GM23338 (cell line): Measurements from ENCODE around the gene GNB1L. TPM values are rescaled to one million over a fixed set of nuclear protein-coding genes. Genes with fewer than 3 reads are reported as not detected.

Source experiments
- ATAC-seq: fragments of 200-7000 bp; cut with Tn5 transposase; 3 replicates; pipeline ENCODE4 v1.9.1; 2020
- DNase-seq: peaks from one replicate; pipeline ENCODE4 v3.0.0-alpha.2; 2015; ENCODE audit warnings: low spot score
- H2AFZ ChIP-seq: fragments of 200-600 bp; sonication (generic); 2 replicates; pipeline ENCODE4 v1.8.0; 2016; ENCODE audit warnings: antibody characterized with exemption, mild to moderate bottlenecking, moderate library complexity
- H3F3A ChIP-seq: fragments of 200-600 bp; sonication (generic); replicated peaks from 2 replicates; pipeline ENCODE4 v1.8.0; 2017; ENCODE audit warnings: antibody characterized with exemption, mixed run types, low read depth
- H3K27ac ChIP-seq: fragments of 200-600 bp; sonication (generic); 2 replicates; pipeline ENCODE4 v1.6.1; 2016; ENCODE audit warnings: low read depth
- H3K27me3 ChIP-seq: fragments of 200-600 bp; sonication (generic); 2 replicates; pipeline ENCODE4 v1.8.0; 2016; ENCODE audit warnings: mild to moderate bottlenecking, mixed run types, moderate library complexity; ENCODE audit not compliant: insufficient read depth
- H3K36me3 ChIP-seq: fragments of 200-600 bp; sonication (generic); 2 replicates; pipeline ENCODE4 v1.8.0; 2016; ENCODE audit warnings: mild to moderate bottlenecking; ENCODE audit not compliant: insufficient read depth
- H3K4me1 ChIP-seq: fragments of 200-600 bp; sonication (generic); 2 replicates; pipeline ENCODE4 v1.8.0; 2016; ENCODE audit warnings: mild to moderate bottlenecking, moderate library complexity; ENCODE audit not compliant: insufficient read depth
- H3K4me2 ChIP-seq: fragments of 200-600 bp; sonication (generic); 2 replicates; pipeline ENCODE4 v1.7.1; 2017; ENCODE audit warnings: mixed run types
- H3K4me3 ChIP-seq: fragments of 200-600 bp; sonication (generic); 2 replicates; pipeline ENCODE4 v1.6.1; 2016; ENCODE audit warnings: mixed run types
- H3K79me2 ChIP-seq: fragments of 200-600 bp; sonication (generic); replicated peaks from 2 replicates; pipeline ENCODE4 v1.8.0; 2017; ENCODE audit warnings: mild to moderate bottlenecking; ENCODE audit not compliant: insufficient read depth
- H3K9me2 ChIP-seq: fragments of 200-600 bp; sonication (generic); 2 replicates; pipeline ENCODE4 v1.8.0; 2017; ENCODE audit not compliant: insufficient read depth
- H4K20me1 ChIP-seq: fragments of 200-600 bp; sonication (generic); replicated peaks from 2 replicates; pipeline ENCODE4 v1.8.0; 2017; ENCODE audit warnings: mild to moderate bottlenecking; ENCODE audit not compliant: insufficient read depth
- H3K27ac Mint-ChIP-seq: 2 replicates; pipeline ENCODE4 v1.8.0; 2020; ENCODE audit warnings: inconsistent platforms, mild to moderate bottlenecking, moderate library complexity, mixed read lengths
- H3K27me3 Mint-ChIP-seq: 3 replicates; pipeline ENCODE4 v1.8.0; 2022; ENCODE audit warnings: low read depth, mild to moderate bottlenecking, moderate library complexity, mixed read lengths, inconsistent platforms; ENCODE audit not compliant: insufficient read depth, poor library complexity
- H3K36me3 Mint-ChIP-seq: 3 replicates; pipeline ENCODE4 v1.8.0; 2021; ENCODE audit warnings: low read depth, mild to moderate bottlenecking, inconsistent platforms, moderate library complexity, mixed read lengths
- H3K4me1 Mint-ChIP-seq: 3 replicates; pipeline ENCODE4 v1.8.0; 2020; ENCODE audit warnings: mild to moderate bottlenecking, inconsistent platforms, mixed read lengths
- H3K4me3 Mint-ChIP-seq: 3 replicates; pipeline ENCODE4 v1.8.0; 2021; ENCODE audit warnings: moderate library complexity, mild to moderate bottlenecking, inconsistent platforms, mixed read lengths
- H3K9me3 Mint-ChIP-seq: 3 replicates; pipeline ENCODE4 v1.8.0; 2020; ENCODE audit warnings: moderate library complexity, mild to moderate bottlenecking, inconsistent platforms, mixed read lengths
- CREB1 ChIP-seq: fragments of 250-450 bp; sonication (Bioruptor Pico); IDR thresholded peaks from 2 replicates; pipeline ENCODE4 v1.5.0; 2020; ENCODE audit warnings: low read depth, mild to moderate bottlenecking, moderate library complexity
- CTCF ChIP-seq, 2 experiments: fragments of 200-600 bp in 1 of 2; sonication (generic) in 1 of 2; conservative IDR thresholded peaks; 2 replicates each; pipeline versions ENCODE4 v1.5.1 to v1.6.1; 2016 to 2017; ENCODE audit warnings: antibody characterized with exemption in 2 of 2, low read depth in 2 of 2, mild to moderate bottlenecking in 2 of 2, moderate library complexity in 1 of 2
- ETS1 ChIP-seq: IDR thresholded peaks from 2 replicates; pipeline ENCODE4 v1.6.1; 2016; ENCODE audit warnings: antibody characterized with exemption
- EZH2phosphoT487 ChIP-seq: fragments of 200-600 bp; sonication (generic); IDR thresholded peaks from one replicate; pipeline ENCODE4 v1.8.1; 2018; ENCODE audit warnings: antibody characterized with exemption; ENCODE audit not compliant: unreplicated experiment
- JUNB ChIP-seq: IDR thresholded peaks from one replicate; pipeline ENCODE4 v1.6.1; 2016; ENCODE audit warnings: antibody characterized with exemption; ENCODE audit not compliant: unreplicated experiment
- NANOG ChIP-seq: IDR thresholded peaks from 2 replicates; pipeline ENCODE4 v1.6.1; 2016; ENCODE audit warnings: antibody characterized with exemption, borderline replicate concordance
- POLR2AphosphoS5 ChIP-seq: IDR thresholded peaks from 2 replicates; pipeline ENCODE4 v1.6.1; 2016; ENCODE audit warnings: antibody characterized with exemption, low read depth
- REST ChIP-seq: IDR thresholded peaks from one replicate; pipeline ENCODE4 v1.6.1; 2018; ENCODE audit warnings: antibody characterized with exemption; ENCODE audit not compliant: unreplicated experiment
- ZNF331 ChIP-seq: fragments of 250-450 bp; sonication (Bioruptor Pico); IDR thresholded peaks from 2 replicates; pipeline ENCODE4 v1.5.0; 2020; ENCODE audit warnings: low read depth, mild to moderate bottlenecking, moderate library complexity
- polyA plus RNA-seq: library from polyadenylated mRNA; unstranded; fragments of >200 nt; fragmentation: Nextera tagmentation; extraction: Ambion mirVana; gene quantifications from 2 replicates; pipeline ENCODE4 v1.2.1, GENCODE V29; 2016
- total RNA-seq: library from RNA; depleted of rRNA; stranded (reverse); fragments of >200 nt; shearing (Covaris generic); gene quantifications from 2 replicates; pipeline ENCODE4 v1.2.3, GENCODE V29; 2014

GNB1L gene
- total and polyA plus RNA-seq, 2 experiments from 2014 or later = 15.2 to 27.8 TPM

- TF ChIP-seq ETS1 (no peak), CREB1 (CRISPR knock-in tag) (no peak), CTCF (conservative IDR thresholded peaks at IDR 0.05; ENCODE audit: low read depth in 2 of 2) (no peak), REST (no peak), NANOG (no peak), ZNF331 (CRISPR knock-in tag) (no peak)
These were observed 81.1 kb downstream of the GNB1L start (continued) for GRCh38 chr22:19773470-19774040.

- H3K36me3 Mint-ChIP-seq = no peaks in the 10 kb centered on the region
- Histone ChIP-seq H3K4me1 (peaks cover under 1% of the 10 kb centered on the region; the same call in 1 of the 2 replicates), H2AFZ (no peak overlapping the region), H3K9me2 (no peaks in the 10 kb centered on the region), H4K20me1 (no peaks in the 10 kb centered on the region), H3K4me3 (no peak overlapping the region), H3K79me2 (no peaks in the 10 kb centered on the region), H3K27ac (no peak overlapping the region), H3K36me3 (no peaks in the 10 kb centered on the region), H3F3A (no peaks in the 10 kb centered on the region; the same call in 1 of the 2 replicates), H3K4me2 (no peak overlapping the region), H3K27me3 (peaks cover 34% of the 10 kb centered on the region)
- H3K9me3 Mint-ChIP-seq = no peaks in the 10 kb centered on the region; the same call in 2 of the 3 replicates
- no peak; the same call in 2 of the 3 replicates for ATAC-seq
- H3K4me1 Mint-ChIP-seq = peaks cover 5% of the 10 kb centered on the region; the same call in 2 of the 3 replicates
- H3K4me3 Mint-ChIP-seq = no peak overlapping the region
- peaks cover 38% of the 10 kb centered on the region for H3K27me3 Mint-ChIP-seq
- DNase-seq = no peak
- no peak overlapping the region for H3K27ac Mint-ChIP-seq
- TF ChIP-seq JUNB (no peak), EZH2phosphoT487 (no peak), CREB1 (CRISPR knock-in tag) (no peak), NANOG (no peak), POLR2AphosphoS5 (no peak), REST (no peak), ETS1 (no peak), CTCF (conservative IDR thresholded peaks at IDR 0.05; ENCODE audit: low read depth in 2 of 2) (no peak)
These were observed 81.8 kb downstream of the GNB1L start for GRCh38 chr22:19772673-19773469.
